ENCODE results near the gene ZFYVE27. TPM values are rescaled to one million over a fixed set of nuclear protein-coding genes. Genes with fewer than 3 reads are reported as not detected.

Gene ZFYVE27
- total and polyA plus RNA-seq, 2 donors (not counting 3 experiments of a cell fraction or from before 2014, with no cell fraction given), result 16.3 to 24.2 TPM

DNA sequence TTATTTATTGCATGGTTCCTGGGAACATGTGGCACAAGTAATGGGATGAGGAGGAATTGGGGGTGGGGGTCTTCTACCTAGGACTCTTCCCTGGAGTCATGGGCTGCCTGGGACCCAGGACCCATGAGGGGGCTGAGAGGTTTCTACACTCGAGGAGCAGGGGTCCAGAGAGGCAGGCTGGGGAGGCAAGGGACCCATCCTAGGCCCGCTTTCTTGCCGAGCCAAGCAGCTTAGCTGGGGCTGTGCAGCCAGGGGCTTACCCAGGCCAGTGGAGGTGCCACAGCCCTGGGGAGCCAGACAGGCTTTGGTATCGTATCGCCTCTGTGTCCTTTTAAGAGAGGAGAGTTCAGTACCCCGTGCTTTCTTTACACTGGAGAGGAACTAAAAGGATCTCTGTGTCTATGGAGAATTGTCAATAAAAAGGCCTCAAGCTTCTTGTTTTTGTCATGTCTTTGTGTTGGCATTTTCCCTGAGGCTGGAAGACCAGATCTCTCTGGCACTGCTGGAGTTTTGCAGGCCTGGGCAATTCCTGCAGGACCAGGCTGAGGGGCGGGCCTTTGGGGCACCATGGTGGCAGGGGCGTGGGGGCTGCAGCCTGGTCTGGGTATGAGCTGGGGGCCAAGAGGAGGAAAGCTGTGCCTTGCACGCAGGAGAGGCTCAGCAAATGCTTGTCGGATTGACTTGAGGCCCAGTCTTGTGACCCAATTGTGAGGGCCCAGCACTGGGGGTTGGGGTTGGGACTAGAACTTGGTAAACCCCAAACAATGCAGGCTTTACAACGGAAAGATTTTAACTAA lies 23.7 kb downstream of the ZFYVE27 start:
- H4K20me1 ChIP-seq (replicated peaks; ENCODE audit: control insufficient read depth, extremely low read depth, insufficient read depth, low read length), result no peaks in the 10 kb centered on the region
- H3K9ac ChIP-seq (replicated peaks; ENCODE audit: extremely low read depth, insufficient read depth, low read length), result no peak overlapping the region
- CTCF ChIA-PET, result interaction anchor here (0.6 to 6.8 kb wide), 5 partner anchors 14 to 280 kb away, joined by 3 to 49 read pairs (median 4); no protein-coding TSS in a partner anchor
- POLR2A ChIA-PET, result no interaction called here
- TF ChIP-seq FOS (IDR thresholded peaks at IDR 0.05; ENCODE audit: borderline replicate concordance, insufficient read depth, low read length) (no peak), JUN (IDR thresholded peaks at IDR 0.05; ENCODE audit: borderline replicate concordance, insufficient read depth, insufficient read length, low read depth) (no peak), MYC (IDR thresholded peaks at IDR 0.05; ENCODE audit: low read depth, low read length) (no peak), GATA2 (IDR thresholded peaks at IDR 0.05; ENCODE audit: insufficient read depth, insufficient read length, low read depth, low read length) (no peak)
- TF ChIP-seq, protein P1, sequence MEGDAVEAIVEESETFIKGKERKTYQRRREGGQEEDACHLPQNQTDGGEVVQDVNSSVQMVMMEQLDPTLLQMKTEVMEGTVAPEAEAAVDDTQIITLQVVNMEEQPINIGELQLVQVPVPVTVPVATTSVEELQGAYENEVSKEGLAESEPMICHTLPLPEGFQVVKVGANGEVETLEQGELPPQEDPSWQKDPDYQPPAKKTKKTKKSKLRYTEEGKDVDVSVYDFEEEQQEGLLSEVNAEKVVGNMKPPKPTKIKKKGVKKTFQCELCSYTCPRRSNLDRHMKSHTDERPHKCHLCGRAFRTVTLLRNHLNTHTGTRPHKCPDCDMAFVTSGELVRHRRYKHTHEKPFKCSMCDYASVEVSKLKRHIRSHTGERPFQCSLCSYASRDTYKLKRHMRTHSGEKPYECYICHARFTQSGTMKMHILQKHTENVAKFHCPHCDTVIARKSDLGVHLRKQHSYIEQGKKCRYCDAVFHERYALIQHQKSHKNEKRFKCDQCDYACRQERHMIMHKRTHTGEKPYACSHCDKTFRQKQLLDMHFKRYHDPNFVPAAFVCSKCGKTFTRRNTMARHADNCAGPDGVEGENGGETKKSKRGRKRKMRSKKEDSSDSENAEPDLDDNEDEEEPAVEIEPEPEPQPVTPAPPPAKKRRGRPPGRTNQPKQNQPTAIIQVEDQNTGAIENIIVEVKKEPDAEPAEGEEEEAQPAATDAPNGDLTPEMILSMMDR (IDR thresholded peaks at IDR 0.05; ENCODE audit: extremely low read depth in 1 of 2, insufficient read depth in 1 of 2, low read depth in 1 of 2, low read length in 2 of 2), result no peak
- no peaks in the 10 kb centered on the region for H3K79me2 ChIP-seq (ENCODE audit: control insufficient read depth, insufficient read depth, low read length)
- H3K4me2 ChIP-seq (ENCODE audit: insufficient read depth, low read length), result no peak overlapping the region
- no peak for FAIRE-seq
- peaks cover 6 to 33% of the 10 kb centered on the region in 2 experiments for H3K36me3 ChIP-seq (ENCODE audit: control insufficient read depth in 2 of 2, extremely low read depth in 1 of 2, insufficient read depth in 2 of 2, low read length in 2 of 2)
- dilution Hi-C loops (cut with MboI; ENCODE audit: extremely low pct_ligation_motif_present, low sequenced_read_pairs) (no loop called here), intact Hi-C loops (cut with micrococcal nuclease) (no loop called here)
- no peaks in the 10 kb centered on the region for H3K27me3 ChIP-seq (ENCODE audit: control insufficient read depth in 2 of 2, insufficient read depth in 2 of 2, low read length in 2 of 2)
- no peaks in the 10 kb centered on the region for H3K9me3 ChIP-seq (replicated peaks; ENCODE audit: control insufficient read depth, insufficient read depth, low read length)
- no peak overlapping the region for H2AFZ ChIP-seq (ENCODE audit: low read depth, low read length)
- no peak overlapping the region for H3K4me3 ChIP-seq (replicated peaks in 1 of 3; ENCODE audit: insufficient read depth in 1 of 3, low read depth in 1 of 3, low read length in 3 of 3)
- TSS peak; percentile 30 for BruUV-seq (replicated peaks)
- no peak overlapping the region for H3K27ac ChIP-seq (ENCODE audit: insufficient read depth, low read depth, low read length)
- H3K9me1 ChIP-seq (replicated peaks; ENCODE audit: control insufficient read depth, extremely low read depth, insufficient read depth, low read length), result no peaks in the 10 kb centered on the region
- H3K4me1 ChIP-seq (ENCODE audit: control insufficient read depth, extremely low read depth, insufficient read depth, low read length), result no peaks in the 10 kb centered on the region
- DNase-seq (ENCODE audit: low read depth, low spot score), result no peak
